Measurements from ENCODE around the gene PLP1.

GRCh38 chrX:103791228-103791627 lies 14.6 kb downstream of the PLP1 start:
- TF ChIP-seq CTCF (IDR thresholded peaks at IDR 0.05), result no peak
- TF ChIP-seq POLR2A (IDR thresholded peaks at IDR 0.05), result no peak
- TF ChIP-seq POLR2AphosphoS5 (IDR thresholded peaks at IDR 0.05), result no peak

Measured in suprapubic skin (tissue), 4 donors.